Measurements from ENCODE around the gene UBFD1. TPM values are rescaled to one million over a fixed set of nuclear protein-coding genes. Genes with fewer than 3 reads are reported as not detected.

The UBFD1 gene
- polyA plus RNA-seq, 2 donors, result 3.8 to 7.5 TPM

GRCh38 chr16:23514381-23515152 is 43.0 kb upstream of the UBFD1 start:
- Histone ChIP-seq H3K9me3 (ENCODE audit: control insufficient read depth in 2 of 2, insufficient read depth in 1 of 2, low read depth in 1 of 2, low read length in 1 of 2) (no peaks in the 10 kb centered on the region), H3K4me3 (ENCODE audit: low read depth in 1 of 2, low read length in 2 of 2) (no peak overlapping the region), H3K4me1 (ENCODE audit: control insufficient read depth in 2 of 2, insufficient read depth in 2 of 2, low read length in 1 of 2) (peaks cover 0 to 3% of the 10 kb centered on the region in 2 donors), H3K27ac (ENCODE audit: low read depth in 2 of 2, low read length in 1 of 2) (no peak overlapping the region), H3K36me3 (ENCODE audit: control insufficient read depth in 2 of 2, insufficient read depth in 2 of 2, low read length in 1 of 2) (peaks cover 0 to 3% of the 10 kb centered on the region in 2 donors), H3K27me3 (ENCODE audit: control insufficient read depth in 1 of 2, insufficient read depth in 2 of 2, low read length in 2 of 2) (no peaks in the 10 kb centered on the region)
- 80 to 82% methylated on average over 7 of the region's 7 CpGs for WGBS, 2 donors

GRCh38 chr16:23515881-23516280 is 41.6 kb upstream of the UBFD1 start:
- peaks cover 0 to 3% of the 10 kb centered on the region in 2 donors for H3K36me3 ChIP-seq (ENCODE audit: control insufficient read depth in 2 of 2, insufficient read depth in 2 of 2, low read length in 1 of 2)
- no peak overlapping the region for H3K27ac ChIP-seq (ENCODE audit: low read depth in 2 of 2, low read length in 1 of 2)
- no peak overlapping the region for H3K4me3 ChIP-seq (ENCODE audit: low read depth in 1 of 2, low read length in 2 of 2)
- WGBS, 2 donors, result 96 to 97% methylated on average over 5 of the region's 5 CpGs
- no peaks in the 10 kb centered on the region for H3K9me3 ChIP-seq (ENCODE audit: control insufficient read depth in 2 of 2, insufficient read depth in 1 of 2, low read depth in 1 of 2, low read length in 1 of 2)
- no peaks in the 10 kb centered on the region for H3K27me3 ChIP-seq (ENCODE audit: control insufficient read depth in 1 of 2, insufficient read depth in 2 of 2, low read length in 2 of 2)
- H3K4me1 ChIP-seq (ENCODE audit: control insufficient read depth in 2 of 2, insufficient read depth in 2 of 2, low read length in 1 of 2), result peaks cover 0 to under 1% of the 10 kb centered on the region in 2 donors

- 81 to 86% methylated on average over 4 of the region's 4 CpGs for WGBS, 2 donors
- Histone ChIP-seq H3K27me3 (ENCODE audit: control insufficient read depth in 1 of 2, insufficient read depth in 2 of 2, low read length in 2 of 2) (no peaks in the 10 kb centered on the region), H3K9me3 (ENCODE audit: control insufficient read depth in 2 of 2, insufficient read depth in 1 of 2, low read depth in 1 of 2, low read length in 1 of 2) (no peaks in the 10 kb centered on the region), H3K36me3 (ENCODE audit: control insufficient read depth in 2 of 2, insufficient read depth in 2 of 2, low read length in 1 of 2) (peaks cover 0 to 3% of the 10 kb centered on the region in 2 donors), H3K4me3 (ENCODE audit: low read depth in 1 of 2, low read length in 2 of 2) (no peak overlapping the region), H3K27ac (ENCODE audit: low read depth in 2 of 2, low read length in 1 of 2) (no peak overlapping the region), H3K4me1 (ENCODE audit: control insufficient read depth in 2 of 2, insufficient read depth in 2 of 2, low read length in 1 of 2) (no peaks in the 10 kb centered on the region)
Observed at GRCh38 chr16:23516366-23517137, 41.0 kb upstream of the UBFD1 start.

DNA sequence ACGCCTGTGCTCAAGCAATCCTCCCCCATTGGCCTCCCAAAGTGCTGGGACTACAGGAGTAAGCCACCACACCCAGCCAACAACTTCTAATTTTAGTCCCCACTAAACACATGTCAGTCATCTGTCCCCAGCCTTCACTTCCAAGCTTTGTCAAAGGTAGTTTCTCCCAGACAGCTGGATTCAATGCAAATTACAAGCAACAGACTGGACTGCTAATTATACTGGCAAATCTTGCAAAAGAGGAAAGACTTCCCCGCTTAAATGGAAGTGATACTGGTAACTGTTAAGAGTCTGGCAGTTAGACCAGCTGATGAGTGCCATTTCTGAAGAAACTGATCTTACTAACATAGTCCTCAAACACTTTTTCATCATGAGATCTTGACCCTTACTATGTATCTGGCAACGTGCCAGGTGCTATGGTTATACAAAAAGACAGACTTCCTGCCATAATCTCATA is 39.1 kb upstream of the UBFD1 start:
- no peaks in the 10 kb centered on the region for H3K4me1 ChIP-seq (ENCODE audit: control insufficient read depth in 2 of 2, insufficient read depth in 2 of 2, low read length in 1 of 2)
- no peak overlapping the region for H3K27ac ChIP-seq (ENCODE audit: low read depth in 2 of 2, low read length in 1 of 2)
- H3K36me3 ChIP-seq (ENCODE audit: control insufficient read depth in 2 of 2, insufficient read depth in 2 of 2, low read length in 1 of 2), result peaks cover 6% of the 10 kb centered on the region in 2 donors
- H3K4me3 ChIP-seq (ENCODE audit: low read depth in 1 of 2, low read length in 2 of 2), result no peak overlapping the region
- 57 to 69% methylated on average over 3 of the region's 3 CpGs for WGBS, 2 donors
- H3K9me3 ChIP-seq (ENCODE audit: control insufficient read depth in 2 of 2, insufficient read depth in 1 of 2, low read depth in 1 of 2, low read length in 1 of 2), result no peaks in the 10 kb centered on the region
- H3K27me3 ChIP-seq (ENCODE audit: control insufficient read depth in 1 of 2, insufficient read depth in 2 of 2, low read length in 2 of 2), result no peaks in the 10 kb centered on the region

DNA sequence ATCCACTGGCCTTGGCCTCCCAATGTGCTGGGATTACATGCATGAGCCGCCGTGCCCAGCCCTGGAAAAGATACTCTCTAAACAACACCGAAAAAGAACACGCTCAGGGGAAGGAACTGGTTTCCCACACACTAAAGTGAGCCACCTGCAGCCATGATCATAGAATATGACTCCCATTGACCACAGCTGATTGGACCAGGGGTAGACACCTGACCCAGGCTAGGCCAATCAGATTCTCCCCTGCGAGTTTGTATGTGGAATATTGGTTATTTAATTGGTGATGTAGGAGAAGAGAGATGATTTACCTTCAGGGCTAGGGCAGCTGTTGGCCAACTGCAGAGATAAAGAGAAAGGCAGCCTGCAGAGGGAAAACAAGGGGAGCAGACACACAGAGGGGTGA is 38.2 kb upstream of the UBFD1 start:
- Histone ChIP-seq H3K4me3 (ENCODE audit: low read depth in 1 of 2, low read length in 2 of 2) (no peak overlapping the region), H3K9me3 (ENCODE audit: control insufficient read depth in 2 of 2, insufficient read depth in 1 of 2, low read depth in 1 of 2, low read length in 1 of 2) (no peaks in the 10 kb centered on the region), H3K4me1 (ENCODE audit: control insufficient read depth in 2 of 2, insufficient read depth in 2 of 2, low read length in 1 of 2) (no peaks in the 10 kb centered on the region), H3K36me3 (ENCODE audit: control insufficient read depth in 2 of 2, insufficient read depth in 2 of 2, low read length in 1 of 2) (peaks cover 6 to 10% of the 10 kb centered on the region in 2 donors), H3K27me3 (ENCODE audit: control insufficient read depth in 1 of 2, insufficient read depth in 2 of 2, low read length in 2 of 2) (no peaks in the 10 kb centered on the region), H3K27ac (ENCODE audit: low read depth in 2 of 2, low read length in 1 of 2) (no peak overlapping the region)
- 95 to 96% methylated on average over 5 of the region's 5 CpGs for WGBS, 2 donors

DNA sequence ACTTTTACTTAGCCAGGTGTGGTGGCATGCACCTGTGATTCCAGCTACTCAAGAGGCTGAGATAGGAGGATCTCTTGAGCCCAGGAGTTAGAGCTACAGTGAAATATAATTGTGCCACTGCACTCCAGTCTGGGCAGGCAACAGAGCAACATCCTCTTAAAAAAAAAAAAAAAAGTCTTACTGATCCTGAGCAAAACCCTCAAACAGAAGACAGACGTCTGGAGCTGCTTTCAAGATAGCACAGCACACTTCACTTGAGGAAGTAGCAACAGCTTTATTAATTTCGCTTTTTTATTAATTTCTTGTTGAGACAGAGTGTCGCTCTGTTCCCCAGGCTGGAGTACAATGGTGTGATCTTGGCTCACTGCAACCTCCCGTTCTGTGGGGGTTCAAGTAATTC is 37.0 kb upstream of the UBFD1 start:
- Histone ChIP-seq H3K9me3 (ENCODE audit: control insufficient read depth in 2 of 2, insufficient read depth in 1 of 2, low read depth in 1 of 2, low read length in 1 of 2) (no peaks in the 10 kb centered on the region), H3K27ac (ENCODE audit: low read depth in 2 of 2, low read length in 1 of 2) (no peak overlapping the region), H3K27me3 (ENCODE audit: control insufficient read depth in 1 of 2, insufficient read depth in 2 of 2, low read length in 2 of 2) (no peaks in the 10 kb centered on the region), H3K4me3 (ENCODE audit: low read depth in 1 of 2, low read length in 2 of 2) (no peak overlapping the region), H3K4me1 (ENCODE audit: control insufficient read depth in 2 of 2, insufficient read depth in 2 of 2, low read length in 1 of 2) (no peaks in the 10 kb centered on the region), H3K36me3 (ENCODE audit: control insufficient read depth in 2 of 2, insufficient read depth in 2 of 2, low read length in 1 of 2) (peaks cover 6 to 16% of the 10 kb centered on the region in 2 donors)
- WGBS, 2 donors, result 84 to 91% methylated on average over 4 of the region's 4 CpGs

GRCh38 chr16:23521037-23521743 is 36.3 kb upstream of the UBFD1 start:
- no peaks in the 10 kb centered on the region for H3K9me3 ChIP-seq (ENCODE audit: control insufficient read depth in 2 of 2, insufficient read depth in 1 of 2, low read depth in 1 of 2, low read length in 1 of 2)
- no peaks in the 10 kb centered on the region for H3K27me3 ChIP-seq (ENCODE audit: control insufficient read depth in 1 of 2, insufficient read depth in 2 of 2, low read length in 2 of 2)
- 73 to 87% methylated on average over 4 of the region's 4 CpGs for WGBS, 2 donors
- peaks cover 6 to 17% of the 10 kb centered on the region in 2 donors for H3K36me3 ChIP-seq (ENCODE audit: control insufficient read depth in 2 of 2, insufficient read depth in 2 of 2, low read length in 1 of 2)
- no peak overlapping the region for H3K27ac ChIP-seq (ENCODE audit: low read depth in 2 of 2, low read length in 1 of 2)
- H3K4me1 ChIP-seq (ENCODE audit: control insufficient read depth in 2 of 2, insufficient read depth in 2 of 2, low read length in 1 of 2), result no peaks in the 10 kb centered on the region
- no peak overlapping the region for H3K4me3 ChIP-seq (ENCODE audit: low read depth in 1 of 2, low read length in 2 of 2)

GRCh38 chr16:23521965-23522364 is 35.6 kb upstream of the UBFD1 start:
- Histone ChIP-seq H3K27me3 (ENCODE audit: control insufficient read depth in 1 of 2, insufficient read depth in 2 of 2, low read length in 2 of 2) (no peaks in the 10 kb centered on the region), H3K4me1 (ENCODE audit: control insufficient read depth in 2 of 2, insufficient read depth in 2 of 2, low read length in 1 of 2) (no peaks in the 10 kb centered on the region), H3K27ac (ENCODE audit: low read depth in 2 of 2, low read length in 1 of 2) (no peak overlapping the region), H3K9me3 (ENCODE audit: control insufficient read depth in 2 of 2, insufficient read depth in 1 of 2, low read depth in 1 of 2, low read length in 1 of 2) (no peaks in the 10 kb centered on the region), H3K4me3 (ENCODE audit: low read depth in 1 of 2, low read length in 2 of 2) (no peak overlapping the region), H3K36me3 (ENCODE audit: control insufficient read depth in 2 of 2, insufficient read depth in 2 of 2, low read length in 1 of 2) (peaks cover 6 to 17% of the 10 kb centered on the region in 2 donors)
- 94 to 96% methylated on average over 4 of the region's 4 CpGs for WGBS, 2 donors

- no peak overlapping the region for H3K27ac ChIP-seq (ENCODE audit: low read depth in 2 of 2, low read length in 1 of 2)
- peaks cover 10 to 22% of the 10 kb centered on the region in 2 donors for H3K36me3 ChIP-seq (ENCODE audit: control insufficient read depth in 2 of 2, insufficient read depth in 2 of 2, low read length in 1 of 2)
Observed at GRCh38 chr16:23523321-23523720, 34.2 kb upstream of the UBFD1 start.

More at GRCh38 chr16:23523321-23523720, 34.2 kb upstream of the UBFD1 start:
- Histone ChIP-seq H3K4me3 (ENCODE audit: low read depth in 1 of 2, low read length in 2 of 2) (no peak overlapping the region), H3K4me1 (ENCODE audit: control insufficient read depth in 2 of 2, insufficient read depth in 2 of 2, low read length in 1 of 2) (no peaks in the 10 kb centered on the region), H3K27me3 (ENCODE audit: control insufficient read depth in 1 of 2, insufficient read depth in 2 of 2, low read length in 2 of 2) (no peaks in the 10 kb centered on the region), H3K9me3 (ENCODE audit: control insufficient read depth in 2 of 2, insufficient read depth in 1 of 2, low read depth in 1 of 2, low read length in 1 of 2) (no peaks in the 10 kb centered on the region)
- 94 to 96% methylated on average over 6 of the region's 6 CpGs for WGBS, 2 donors

Measured in esophagus (tissue), 2 donors.